Cortex of kidney (tissue), 1 donor: ENCODE measurements around the gene SMG9.

Source experiments
- DNase-seq: peaks from one replicate; lab custom pipeline; 2025; lab: John Stamatoyannopoulos, UW

Gene SMG9

GRCh38 chr19:43754503-43755255 is at the start of gene SMG9:
SMG9 (minus strand) TSS chr19:43754962; CDS start chr19:43750741, 4,221 bp downstream.
- DNase-seq = peak; percentile 97

GRCh38 chr19:43804432-43804831 is 49.7 kb upstream of the SMG9 start:
- DNase-seq = no peak

DNA sequence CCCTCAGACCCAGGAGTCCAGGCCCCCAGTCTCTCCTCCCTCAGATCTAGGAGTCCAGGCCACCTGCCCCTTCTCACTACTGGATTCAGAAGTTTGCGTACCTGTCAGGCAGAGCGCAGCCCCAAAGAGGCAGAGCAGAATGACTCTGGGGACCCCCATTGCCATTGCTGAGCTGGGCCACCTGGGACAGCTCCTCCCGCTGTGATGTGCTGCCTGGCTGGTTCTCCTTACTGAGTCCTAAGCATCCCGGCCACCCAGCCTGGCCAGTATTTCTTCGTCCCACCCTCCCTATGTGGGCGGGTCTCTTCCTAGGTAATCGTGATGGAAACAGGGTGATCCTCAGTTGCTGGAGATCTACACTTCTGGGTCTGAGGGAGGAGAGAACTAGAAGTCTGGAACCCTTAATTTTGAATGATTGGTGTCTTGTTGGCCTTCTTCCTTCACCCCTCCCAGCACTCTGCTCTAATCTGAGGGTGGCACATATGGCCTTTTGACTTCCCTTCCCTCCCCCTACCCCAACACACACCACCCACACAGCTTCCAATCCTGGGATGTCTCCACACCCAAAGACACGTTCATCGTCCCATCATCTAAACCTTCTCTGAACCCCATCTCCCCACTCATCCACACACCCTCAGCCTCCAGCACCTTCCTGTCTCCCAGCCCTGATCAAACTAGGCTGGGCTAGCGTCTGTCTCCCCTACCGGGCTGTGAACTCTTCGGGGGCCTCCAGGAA is 47.6 kb upstream of the SMG9 start, which contains the start of gene LYPD5:
Gene LYPD5 (minus strand): TSS at position 232 of the 736 bp plus-strand sequence. CDS start 67 bp downstream, at position 165.
- no peak for DNase-seq

DNA sequence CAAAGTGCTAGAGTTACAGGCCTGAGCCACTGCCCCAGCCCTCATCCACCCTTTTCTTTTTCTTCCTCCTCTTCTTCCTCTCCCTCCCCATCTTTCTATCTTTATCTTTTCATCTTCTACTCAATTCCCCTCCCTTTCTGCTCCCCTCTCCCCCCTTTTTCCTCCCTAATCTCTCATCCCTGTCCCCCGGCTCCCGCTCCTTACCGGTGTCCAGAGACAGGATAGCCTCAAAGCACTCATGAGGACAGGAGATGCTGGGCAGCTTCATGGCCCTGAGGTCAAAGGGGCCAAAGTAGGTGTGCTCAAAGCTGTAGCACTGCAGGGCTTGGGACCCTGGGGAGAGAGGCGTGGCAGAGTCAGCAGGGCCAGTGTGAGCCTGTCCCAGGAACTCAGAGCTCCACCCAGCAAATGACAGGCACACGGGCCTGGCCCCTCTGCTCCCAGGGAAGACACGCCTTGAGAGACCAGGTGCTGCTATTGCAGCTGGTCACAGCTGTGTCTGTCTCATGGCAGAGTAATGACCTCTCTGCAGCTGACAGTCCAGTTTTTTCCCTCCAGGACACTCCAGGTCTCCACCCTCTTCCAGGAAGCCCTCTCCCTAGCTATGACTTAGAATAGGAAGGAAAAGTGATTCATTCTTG is 44.9 kb upstream of the SMG9 start:
- DNase-seq = no peak

GRCh38 chr19:43798546-43799409 is 44.0 kb upstream of the SMG9 start:
- no peak for DNase-seq

DNA sequence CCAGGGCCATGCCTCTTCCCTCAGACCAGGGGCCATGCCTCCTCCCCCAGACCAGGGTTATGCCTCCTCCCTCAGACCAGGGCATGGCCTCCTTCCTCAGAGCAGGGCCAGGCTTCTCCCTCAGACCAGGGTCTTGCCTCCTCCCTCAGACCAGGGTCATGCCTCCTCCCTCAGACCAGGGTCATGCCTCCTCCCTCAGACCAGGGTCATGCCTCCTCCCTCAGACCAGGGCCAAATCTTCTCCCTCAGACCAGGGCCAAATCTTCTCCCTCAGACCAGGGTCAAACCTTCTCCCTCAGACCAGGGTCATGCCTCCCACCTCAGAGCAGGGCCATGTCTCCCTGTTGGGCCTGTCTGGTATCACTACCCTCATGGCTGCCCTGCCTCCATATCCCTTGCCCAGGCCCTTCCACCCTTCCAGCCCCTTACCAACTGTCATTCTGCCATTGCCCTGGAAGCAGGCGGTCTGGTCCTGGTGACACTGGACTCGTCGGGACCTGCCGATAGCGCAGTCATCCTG is 43.3 kb upstream of the SMG9 start:
- DNase-seq = no peak

- DNase-seq = no peak
Measured at GRCh38 chr19:43797556-43797955, 42.8 kb upstream of the SMG9 start.

- DNase-seq = no peak
Measured at GRCh38 chr19:43797118-43797517, 42.4 kb upstream of the SMG9 start.

- no peak for DNase-seq
Measured at GRCh38 chr19:43790587-43790986, 35.8 kb upstream of the SMG9 start.

DNA sequence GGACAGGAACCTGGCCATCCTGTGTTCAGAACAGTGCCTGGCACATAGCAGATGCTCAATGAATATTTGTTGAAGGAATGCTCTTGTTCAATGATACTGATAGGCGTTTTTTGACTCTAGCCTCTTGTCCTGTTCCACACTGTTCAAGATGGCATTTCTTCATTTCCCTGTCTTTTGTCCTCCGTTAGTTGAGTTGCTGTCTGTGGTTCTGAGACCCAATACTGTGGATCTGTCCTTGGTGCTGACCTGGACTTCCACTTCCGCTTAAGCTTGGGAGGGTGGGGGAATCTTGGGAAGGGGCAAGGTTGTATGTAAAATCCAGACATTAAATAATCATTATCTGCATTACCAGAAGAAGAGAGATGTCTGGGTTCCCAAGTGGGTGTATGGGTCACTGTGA is 34.3 kb upstream of the SMG9 start:
- no peak for DNase-seq

DNA sequence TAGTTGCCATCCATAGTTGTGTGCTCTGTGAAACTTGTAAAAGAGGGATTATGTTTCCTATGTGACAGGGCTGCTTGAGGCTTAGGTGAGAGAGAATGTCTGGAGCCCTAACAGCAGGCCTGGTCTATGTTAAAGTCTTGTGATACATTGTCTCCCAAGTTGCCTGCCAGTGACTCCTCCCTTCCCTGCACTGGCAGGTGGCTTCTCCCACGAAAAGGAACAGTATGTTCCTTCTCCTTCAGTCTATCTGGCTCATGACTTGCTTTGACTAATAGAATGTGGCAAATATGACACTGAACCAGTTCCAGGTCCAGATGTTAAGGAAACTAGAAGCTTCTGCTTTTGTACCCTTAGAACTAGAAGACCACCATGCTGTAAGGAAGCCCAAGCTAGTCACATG is 31.9 kb upstream of the SMG9 start:
- no peak for DNase-seq

DNA sequence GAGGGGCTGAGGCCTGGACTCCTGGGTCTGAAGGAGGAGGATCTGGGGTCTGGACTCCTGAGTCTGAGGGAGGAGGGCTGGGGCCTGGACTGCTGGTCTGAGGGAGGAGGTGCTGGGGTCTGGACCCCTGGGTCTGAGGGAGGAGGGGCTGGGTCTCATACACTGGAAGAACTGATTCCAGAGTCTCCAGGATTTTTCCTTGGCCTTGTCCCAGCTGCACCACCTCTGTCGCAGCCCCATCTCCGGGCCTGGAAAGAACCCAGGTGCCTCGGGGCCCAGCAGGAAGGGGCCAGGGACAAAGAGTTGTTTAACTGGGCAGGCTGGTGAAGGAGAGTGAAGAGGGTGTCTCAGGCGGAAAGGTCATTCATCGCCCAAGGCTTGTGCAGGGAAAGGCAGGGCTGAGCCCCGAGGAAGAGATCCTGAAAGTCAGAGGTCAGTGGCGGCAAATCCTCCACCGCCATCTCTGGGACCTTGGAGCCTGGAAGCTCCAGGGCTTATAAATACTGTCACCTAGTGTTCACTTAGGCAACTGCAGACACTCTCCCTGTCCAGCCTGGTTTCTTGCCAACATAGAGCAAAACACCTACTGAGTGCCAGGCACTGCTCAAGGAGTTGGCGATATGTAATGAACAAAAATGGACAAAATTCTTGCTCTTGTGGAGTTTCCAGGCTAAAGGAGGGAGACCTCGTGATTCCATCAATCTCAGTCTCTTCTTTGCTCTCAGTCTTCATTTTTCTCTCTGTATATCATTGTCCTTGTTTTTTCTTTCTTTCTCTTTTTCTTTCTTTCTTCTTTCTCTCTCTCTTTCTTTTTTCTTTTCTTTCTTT is 30.4 kb upstream of the SMG9 start:
- no peak for DNase-seq

- no peak for DNase-seq
Measured at GRCh38 chr19:43784241-43784980, 29.6 kb upstream of the SMG9 start.

DNA sequence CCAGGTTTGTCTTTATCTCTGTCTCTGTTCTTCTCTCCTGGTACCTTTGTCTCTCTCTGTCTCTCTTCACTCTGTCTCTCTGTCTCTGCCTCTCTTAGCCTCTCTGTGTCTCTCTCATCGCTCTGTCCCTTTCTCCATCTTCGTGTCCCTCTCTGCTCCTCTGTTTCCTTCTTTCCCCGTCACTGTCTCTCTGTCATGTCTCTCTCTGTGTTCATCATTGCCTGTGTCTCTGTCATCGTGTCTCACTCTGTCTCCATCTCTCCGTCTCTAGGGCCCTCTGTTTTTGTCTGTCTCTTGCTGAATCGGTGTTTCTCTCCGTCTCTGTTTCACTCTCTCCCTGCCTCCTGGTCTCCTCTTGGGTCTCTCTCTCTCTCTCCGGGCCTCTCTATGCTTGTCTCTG is 28.9 kb upstream of the SMG9 start:
- DNase-seq = no peak

GRCh38 chr19:43782689-43783231 is 28.0 kb upstream of the SMG9 start:
- DNase-seq = no peak

DNA sequence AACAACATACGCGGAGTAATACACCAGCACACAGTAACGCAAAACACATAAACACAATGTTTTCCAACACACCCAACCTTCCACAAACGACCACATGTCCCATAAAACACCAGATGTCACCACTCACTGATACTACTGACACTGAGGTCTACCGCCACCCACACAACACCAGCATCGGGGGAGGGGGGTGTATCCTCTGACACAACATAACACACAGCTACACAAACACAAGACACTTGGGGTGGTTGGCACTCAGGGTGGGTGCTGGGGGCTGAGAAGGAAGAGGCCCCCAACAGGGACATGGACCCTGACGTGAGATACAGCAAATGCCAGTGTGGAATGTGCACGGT is 27.5 kb upstream of the SMG9 start:
- DNase-seq = no peak

- no peak for DNase-seq
Measured at GRCh38 chr19:43781630-43782310, 27.0 kb upstream of the SMG9 start.

DNA sequence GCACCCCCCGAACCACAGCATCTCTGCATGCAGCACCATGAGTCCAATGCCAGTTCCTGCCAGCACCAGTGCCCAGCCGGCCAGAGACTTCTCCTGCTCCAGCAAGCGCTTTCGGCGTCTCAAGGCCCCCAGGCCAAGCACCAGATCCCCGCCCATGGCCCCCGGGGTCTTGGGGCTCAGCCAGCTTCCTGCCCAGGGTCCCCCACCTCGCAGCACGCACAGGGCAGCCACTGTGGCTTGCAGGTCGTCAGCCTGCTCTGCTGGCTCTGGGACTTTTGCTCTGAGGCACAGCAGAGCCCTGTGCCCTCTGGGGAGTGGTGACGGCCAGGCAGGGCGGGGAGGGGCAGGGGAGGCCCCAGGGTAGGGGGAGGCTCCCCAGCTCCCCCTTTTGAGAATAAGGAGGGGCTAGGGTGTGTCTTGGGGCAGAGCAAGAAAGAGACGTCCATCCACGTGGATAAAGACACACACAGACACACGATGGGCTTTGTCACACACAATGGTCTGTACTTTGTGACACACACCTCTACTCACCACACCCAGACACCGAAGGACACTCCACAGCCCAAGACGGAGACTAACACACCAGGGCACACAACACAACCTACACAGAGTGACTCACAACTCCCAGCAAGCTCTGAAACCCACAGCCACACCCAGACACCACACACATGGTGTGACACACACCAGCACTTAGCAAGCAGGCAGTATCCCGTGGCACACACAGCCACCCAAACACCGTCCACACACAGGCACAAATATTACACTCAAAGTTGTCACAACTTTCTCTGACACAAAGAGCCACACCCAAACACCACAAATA is 26.2 kb upstream of the SMG9 start, which contains the start of gene KCNN4:
Gene KCNN4 (minus strand): TSS at position 268 of the 820 bp plus-strand sequence. CDS start 112 bp downstream, at position 156.
- no peak for DNase-seq
